Measurements from ENCODE around the gene NR1D1. TPM values are rescaled to one million over a fixed set of nuclear protein-coding genes. Genes with fewer than 3 reads are reported as not detected.
A peak's percentile ranks its signal among the peaks of the same experiment; 100 is the strongest.

Gene NR1D1
- polyA plus RNA-seq, 1 of the 3 experiments (the other 2 are of a cell fraction): 6.5 TPM

DNA sequence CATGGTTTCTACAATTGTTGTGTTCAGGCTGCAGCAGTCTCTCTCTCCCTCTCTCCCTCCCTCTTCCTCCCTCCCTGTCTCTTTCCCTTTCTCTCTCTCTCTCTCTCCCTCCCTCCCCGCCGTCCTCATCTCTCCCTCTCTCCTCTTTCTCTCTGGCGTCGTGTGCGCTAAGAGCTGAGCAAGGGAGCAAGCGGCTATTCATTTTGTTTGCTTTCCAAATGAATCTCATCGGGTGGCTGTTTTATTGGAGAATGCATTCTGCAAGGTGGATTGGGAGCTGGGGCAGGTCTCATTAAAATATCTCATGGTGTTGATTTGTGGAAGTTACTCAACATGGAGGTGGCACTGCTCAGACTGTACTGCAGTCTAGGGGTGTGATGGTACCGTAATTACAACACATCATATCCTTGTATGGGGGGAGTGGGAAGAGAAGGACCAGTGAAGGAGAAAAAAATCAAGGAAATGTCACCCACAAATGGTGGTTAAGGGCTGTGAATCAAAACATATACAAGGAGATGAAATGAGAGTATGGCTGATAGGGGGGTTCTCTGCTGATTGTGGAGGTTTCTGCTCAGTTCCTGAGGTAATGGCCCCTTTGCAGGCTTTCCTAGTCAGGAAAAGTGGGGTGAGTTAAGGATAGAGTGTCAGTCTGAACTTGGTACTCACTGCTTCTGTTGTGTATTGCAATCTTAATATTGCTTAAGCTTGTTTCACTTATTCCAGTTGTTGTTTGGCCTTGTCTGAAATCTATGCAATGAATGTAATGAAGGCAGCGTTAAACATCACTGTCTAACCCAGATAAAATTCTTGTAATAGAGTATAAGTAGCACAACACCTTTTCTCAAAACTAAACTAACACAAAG lies 24.1 kb upstream of the NR1D1 start:
- no peak for DNase-seq
- ChIA-PET CTCF (interaction anchor here (0.6 to 3.9 kb wide), 11 partner anchors 10 to 97 kb away, joined by 3 to 34 read pairs (median 5); partner anchors contain the start of gene CASC3), POLR2A (interaction anchor here (1.7 to 3.1 kb wide), 4 partner anchors 9 to 15 kb away, joined by 3 to 20 read pairs (median 11); partner anchors contain the start of gene CASC3)
- no peak overlapping the region for H2AFZ ChIP-seq (ENCODE audit: low read depth)
- WGBS (ENCODE audit: low lambda C conversion rate): 12% methylated on average over 9 of the region's 9 CpGs
- H3K27ac ChIP-seq (ENCODE audit: low read depth in 2 of 2, low read length in 1 of 2): peak overlapping the region; percentile 16 to 92; a peak in 1 of 4 replicates
- H3F3A ChIP-seq (replicated peaks; ENCODE audit: insufficient read depth): no peaks in the 10 kb centered on the region
- H3K9me2 ChIP-seq: no peaks in the 10 kb centered on the region
- H3K27me3 ChIP-seq (ENCODE audit: insufficient read depth): no peaks in the 10 kb centered on the region
- peaks cover 31% of the 10 kb centered on the region for H4K20me1 ChIP-seq (ENCODE audit: insufficient read depth)
- H3K9ac ChIP-seq: peak overlapping the region; percentile 98
- H3K79me2 ChIP-seq (ENCODE audit: insufficient read depth): peaks cover 89% of the 10 kb centered on the region
- no peaks in the 10 kb centered on the region for H3K9me3 ChIP-seq
- H3K4me1 ChIP-seq (ENCODE audit: control insufficient read depth in 1 of 2, insufficient read depth in 2 of 2, low read depth in 1 of 2, low read length in 1 of 2): peaks cover 6 to 7% of the 10 kb centered on the region in 2 experiments; a peak in 2 of 4 replicates
- H3K4me2 ChIP-seq: peak overlapping the region; percentile 97
- H3K36me3 ChIP-seq (replicated peaks in 1 of 2; ENCODE audit: control insufficient read depth in 1 of 2, insufficient read depth in 2 of 2, low read length in 1 of 2): peaks cover 21 to 29% of the 10 kb centered on the region in 2 experiments
- TF ChIP-seq, protein P1, sequence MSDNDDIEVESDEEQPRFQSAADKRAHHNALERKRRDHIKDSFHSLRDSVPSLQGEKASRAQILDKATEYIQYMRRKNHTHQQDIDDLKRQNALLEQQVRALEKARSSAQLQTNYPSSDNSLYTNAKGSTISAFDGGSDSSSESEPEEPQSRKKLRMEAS (IDR thresholded peaks at IDR 0.05; ENCODE audit: low read depth): 0 out of 2 replicates have a peak, but pooled peaks have one; percentile 29
- no peak for TF ChIP-seq RAD21 (IDR thresholded peaks at IDR 0.05; ENCODE audit: low read length)
- H3K4me3 ChIP-seq (ENCODE audit: low read depth in 2 of 2, low read length in 1 of 2): peak overlapping the region; percentile 81 to 99

- no peaks in the 10 kb centered on the region for H3K9me2 ChIP-seq
- H3K4me3 ChIP-seq (ENCODE audit: low read depth in 2 of 2, low read length in 1 of 2): peak overlapping the region; percentile 81 to 99
- H3K36me3 ChIP-seq (replicated peaks in 1 of 2; ENCODE audit: control insufficient read depth in 1 of 2, insufficient read depth in 2 of 2, low read length in 1 of 2): peaks cover 14 to 22% of the 10 kb centered on the region in 2 experiments
- ChIA-PET POLR2A (interaction anchor here (0.6 to 3.1 kb wide), 5 partner anchors 10 to 374 kb away, joined by 3 to 20 read pairs (median 8); partner anchors contain the start of gene CASC3), CTCF (interaction anchor here (0.6 to 3.9 kb wide), 15 partner anchors 10 to 96 kb away, joined by 3 to 34 read pairs (median 4); partner anchors contain the start of gene CASC3)
- H3K79me2 ChIP-seq (ENCODE audit: insufficient read depth): peaks cover 86% of the 10 kb centered on the region
- peak overlapping the region; percentile 98 for H3K9ac ChIP-seq
- no peaks in the 10 kb centered on the region for H3F3A ChIP-seq (replicated peaks; ENCODE audit: insufficient read depth)
- 2% methylated on average over 2 of the region's 2 CpGs for WGBS (ENCODE audit: low lambda C conversion rate)
- H3K4me2 ChIP-seq: peak overlapping the region; percentile 97
- H3K27me3 ChIP-seq (ENCODE audit: insufficient read depth): no peaks in the 10 kb centered on the region
- H3K4me1 ChIP-seq (ENCODE audit: control insufficient read depth in 1 of 2, insufficient read depth in 2 of 2, low read depth in 1 of 2, low read length in 1 of 2): peaks cover 6 to 7% of the 10 kb centered on the region in 2 experiments; a peak in 2 of 4 replicates
- DNase-seq: no peak
- H3K9me3 ChIP-seq: no peaks in the 10 kb centered on the region
- H3K27ac ChIP-seq (ENCODE audit: low read depth in 2 of 2, low read length in 1 of 2): peak overlapping the region; percentile 55 to 92; a peak in 3 of 4 replicates
- peaks cover 31% of the 10 kb centered on the region for H4K20me1 ChIP-seq (ENCODE audit: insufficient read depth)
- no peak overlapping the region for H2AFZ ChIP-seq (ENCODE audit: low read depth)
- TF ChIP-seq CHD2 (IDR thresholded peaks at IDR 0.05; ENCODE audit: low read length, partially characterized antibody): no peak
- TF ChIP-seq, protein P2, sequence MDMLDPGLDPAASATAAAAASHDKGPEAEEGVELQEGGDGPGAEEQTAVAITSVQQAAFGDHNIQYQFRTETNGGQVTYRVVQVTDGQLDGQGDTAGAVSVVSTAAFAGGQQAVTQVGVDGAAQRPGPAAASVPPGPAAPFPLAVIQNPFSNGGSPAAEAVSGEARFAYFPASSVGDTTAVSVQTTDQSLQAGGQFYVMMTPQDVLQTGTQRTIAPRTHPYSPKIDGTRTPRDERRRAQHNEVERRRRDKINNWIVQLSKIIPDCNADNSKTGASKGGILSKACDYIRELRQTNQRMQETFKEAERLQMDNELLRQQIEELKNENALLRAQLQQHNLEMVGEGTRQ (IDR thresholded peaks at IDR 0.05; ENCODE audit: borderline replicate concordance, low read depth, low read length): no peak
- no peak for TF ChIP-seq EP300 (IDR thresholded peaks at IDR 0.05; ENCODE audit: borderline replicate concordance in 1 of 2, low read depth in 1 of 2, low read length in 1 of 2)
- no peak for TF ChIP-seq MEF2A (IDR thresholded peaks at IDR 0.05; ENCODE audit: borderline replicate concordance, low read depth)
- TF ChIP-seq RXRA (IDR thresholded peaks at IDR 0.05; ENCODE audit: borderline replicate concordance, low read depth): no peak
- TF ChIP-seq FOXM1 (IDR thresholded peaks at IDR 0.05; ENCODE audit: low read depth): no peak
- TF ChIP-seq, protein P3, sequence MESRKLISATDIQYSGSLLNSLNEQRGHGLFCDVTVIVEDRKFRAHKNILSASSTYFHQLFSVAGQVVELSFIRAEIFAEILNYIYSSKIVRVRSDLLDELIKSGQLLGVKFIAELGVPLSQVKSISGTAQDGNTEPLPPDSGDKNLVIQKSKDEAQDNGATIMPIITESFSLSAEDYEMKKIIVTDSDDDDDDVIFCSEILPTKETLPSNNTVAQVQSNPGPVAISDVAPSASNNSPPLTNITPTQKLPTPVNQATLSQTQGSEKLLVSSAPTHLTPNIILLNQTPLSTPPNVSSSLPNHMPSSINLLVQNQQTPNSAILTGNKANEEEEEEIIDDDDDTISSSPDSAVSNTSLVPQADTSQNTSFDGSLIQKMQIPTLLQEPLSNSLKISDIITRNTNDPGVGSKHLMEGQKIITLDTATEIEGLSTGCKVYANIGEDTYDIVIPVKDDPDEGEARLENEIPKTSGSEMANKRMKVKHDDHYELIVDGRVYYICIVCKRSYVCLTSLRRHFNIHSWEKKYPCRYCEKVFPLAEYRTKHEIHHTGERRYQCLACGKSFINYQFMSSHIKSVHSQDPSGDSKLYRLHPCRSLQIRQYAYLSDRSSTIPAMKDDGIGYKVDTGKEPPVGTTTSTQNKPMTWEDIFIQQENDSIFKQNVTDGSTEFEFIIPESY (IDR thresholded peaks at IDR 0.05; ENCODE audit: borderline replicate concordance, low read depth): no peak
- TF ChIP-seq JUND (IDR thresholded peaks at IDR 0.05): no peak
- TF ChIP-seq MXI1 (IDR thresholded peaks at IDR 0.05; ENCODE audit: low read depth, low read length): no peak; the same call in 1 of the 2 replicates
- TF ChIP-seq POLR2AphosphoS5 (IDR thresholded peaks at IDR 0.05; ENCODE audit: low read depth, low read length): no peak
- no peak for TF ChIP-seq ELF1 (IDR thresholded peaks at IDR 0.05)
- TF ChIP-seq, protein P4, sequence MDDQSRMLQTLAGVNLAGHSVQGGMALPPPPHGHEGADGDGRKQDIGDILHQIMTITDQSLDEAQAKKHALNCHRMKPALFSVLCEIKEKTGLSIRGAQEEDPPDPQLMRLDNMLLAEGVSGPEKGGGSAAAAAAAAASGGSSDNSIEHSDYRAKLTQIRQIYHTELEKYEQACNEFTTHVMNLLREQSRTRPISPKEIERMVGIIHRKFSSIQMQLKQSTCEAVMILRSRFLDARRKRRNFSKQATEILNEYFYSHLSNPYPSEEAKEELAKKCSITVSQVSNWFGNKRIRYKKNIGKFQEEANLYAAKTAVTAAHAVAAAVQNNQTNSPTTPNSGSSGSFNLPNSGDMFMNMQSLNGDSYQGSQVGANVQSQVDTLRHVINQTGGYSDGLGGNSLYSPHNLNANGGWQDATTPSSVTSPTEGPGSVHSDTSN (IDR thresholded peaks at IDR 0.05): no peak
- TF ChIP-seq RFX5 (IDR thresholded peaks at IDR 0.05; ENCODE audit: low read length): no peak
- no peak for TF ChIP-seq EZH2phosphoT487 (IDR thresholded peaks at IDR 0.05; ENCODE audit: borderline replicate concordance, low read depth)
- no peak for TF ChIP-seq IRF3 (IDR thresholded peaks at IDR 0.05; ENCODE audit: low read depth, low read length)
- TF ChIP-seq SIN3A (IDR thresholded peaks at IDR 0.05; ENCODE audit: borderline replicate concordance, low read depth, low read length): no peak
- no peak for TF ChIP-seq RAD21 (IDR thresholded peaks at IDR 0.05; ENCODE audit: low read length)
Observed at GRCh38 chr17:40123811-40124114, 23.4 kb upstream of the NR1D1 start.
